COLO668 (cell line): ENCODE measurements around the gene CNKSR2.
"Not testable (repeated sequence)": the region's sequence is repeated elsewhere in the genome, so short reads cannot be mapped to it uniquely, and the experiment has no call there.

Experiments
- DNase-seq: peaks from one replicate; lab custom pipeline; 2025; ENCODE audit not compliant: unreplicated experiment; lab: John Stamatoyannopoulos, UW

Gene CNKSR2

DNA sequence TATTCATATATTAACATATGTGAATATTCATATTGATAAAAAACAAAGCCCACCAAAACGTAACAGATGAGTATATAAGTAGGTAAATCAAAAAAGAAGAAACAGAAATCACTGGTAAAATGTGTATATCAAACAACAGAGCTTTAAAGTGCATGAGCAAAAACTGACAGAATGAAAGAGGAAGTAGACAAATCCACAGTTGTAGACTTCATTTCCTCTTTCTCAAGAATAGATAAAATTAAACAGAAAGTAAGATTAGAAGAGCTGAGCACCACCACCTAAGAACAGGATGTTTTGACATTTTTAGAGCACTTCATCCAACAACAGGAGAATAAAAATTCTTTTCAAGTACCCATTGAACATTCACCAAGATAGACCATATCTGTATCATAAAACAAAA, 64.6 kb downstream of the CNKSR2 start:
- no peak for DNase-seq

- no peak for DNase-seq
These were observed 66.7 kb downstream of the CNKSR2 start for GRCh38 chrX:21440911-21441310.

GRCh38 chrX:21457718-21458117, 83.5 kb downstream of the CNKSR2 start:
- DNase-seq: no peak

DNA sequence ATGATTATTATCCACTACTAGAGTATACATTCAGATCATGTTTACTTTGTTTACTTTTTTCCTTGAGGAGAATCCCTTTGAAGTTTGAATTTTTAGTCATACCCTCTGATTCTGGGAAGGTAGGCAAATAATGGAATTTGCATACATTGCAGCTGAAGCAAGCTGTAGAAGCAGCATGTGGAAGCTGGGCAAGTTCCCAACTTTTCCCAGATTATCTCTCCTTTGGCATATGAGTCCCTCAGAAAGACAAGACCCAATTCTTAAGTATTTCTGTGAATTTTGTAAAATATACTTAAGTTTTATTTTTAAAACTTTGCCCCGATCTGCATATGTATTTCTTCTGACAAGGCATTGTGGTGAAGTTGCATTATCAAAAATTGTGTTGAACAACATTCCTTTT, 94.9 kb downstream of the CNKSR2 start:
- no peak for DNase-seq

DNA sequence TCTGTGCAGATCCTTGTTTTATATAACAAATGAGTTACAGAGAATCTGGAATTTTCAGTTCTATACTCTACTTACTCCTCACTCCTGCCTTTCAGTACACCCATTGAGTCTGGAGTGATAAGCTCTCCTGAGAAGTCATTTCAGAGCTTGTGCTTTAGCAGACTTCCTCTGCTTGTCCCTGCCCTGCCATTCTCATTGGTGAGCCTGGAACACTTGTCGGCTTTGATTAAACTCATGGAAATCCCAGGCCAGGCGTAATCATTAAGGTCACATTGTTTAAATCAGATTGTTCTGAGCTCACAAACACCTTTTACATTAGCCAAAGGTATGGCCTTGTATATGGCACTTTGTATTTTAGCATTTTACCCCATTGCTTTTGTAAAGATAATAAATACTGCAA, 102.7 kb downstream of the CNKSR2 start:
- DNase-seq: no peak

- DNase-seq: peak; percentile 3
These were observed 105.6 kb downstream of the CNKSR2 start for GRCh38 chrX:21479695-21480270.

GRCh38 chrX:21481761-21482160, 107.5 kb downstream of the CNKSR2 start:
- no peak for DNase-seq

GRCh38 chrX:21484051-21484450, 109.8 kb downstream of the CNKSR2 start:
- DNase-seq: not testable (repeated sequence)

- DNase-seq: peak; percentile 74
These were observed 113.6 kb downstream of the CNKSR2 start for GRCh38 chrX:21487832-21488231.

GRCh38 chrX:21490341-21490740, 116.1 kb downstream of the CNKSR2 start:
- DNase-seq: no peak

- DNase-seq: no peak
These were observed 119.1 kb downstream of the CNKSR2 start for GRCh38 chrX:21493226-21493830.

DNA sequence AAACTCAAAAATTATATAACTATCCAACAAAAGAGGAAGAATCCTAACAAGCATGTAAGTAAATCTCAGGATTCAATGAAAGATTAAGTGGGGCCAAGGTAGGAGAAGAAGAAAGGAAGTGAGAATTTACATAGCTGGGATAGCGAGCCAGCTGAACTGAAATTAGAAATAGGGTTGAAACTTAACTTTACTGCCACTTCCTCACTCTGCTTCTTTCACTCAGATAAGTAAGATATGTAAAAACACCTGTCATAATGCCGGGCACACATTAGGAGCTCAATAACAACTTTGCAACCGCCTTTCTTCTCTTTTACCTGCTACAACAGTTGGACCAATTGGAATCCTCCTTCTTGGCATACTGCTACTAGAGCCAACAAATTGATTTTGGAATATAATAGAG, 129.4 kb downstream of the CNKSR2 start:
- DNase-seq: no peak

GRCh38 chrX:21509912-21510311, 135.7 kb downstream of the CNKSR2 start:
- DNase-seq: no peak

- DNase-seq: no peak
These were observed 149.8 kb downstream of the CNKSR2 start for GRCh38 chrX:21524008-21524407.

DNA sequence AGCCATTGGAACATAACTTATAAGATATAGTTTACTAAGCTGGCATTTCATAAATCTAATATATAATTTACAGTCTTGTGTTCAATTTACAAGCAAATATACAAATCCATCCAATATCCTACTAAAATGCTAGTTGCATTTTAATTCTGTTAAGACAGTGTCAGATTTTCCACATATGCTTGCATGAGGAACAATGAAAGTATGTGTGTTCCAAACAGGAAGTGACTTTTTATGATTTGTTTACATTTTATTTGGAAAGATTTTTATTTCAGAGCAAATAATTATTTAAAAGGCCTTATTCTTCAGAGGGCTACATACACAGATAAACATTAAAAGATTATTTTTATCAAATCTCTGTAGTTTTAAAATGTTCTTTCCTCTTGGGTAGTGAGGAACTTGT, 153.9 kb downstream of the CNKSR2 start:
- no peak for DNase-seq

- DNase-seq: no peak
These were observed 155.6 kb downstream of the CNKSR2 start for GRCh38 chrX:21529771-21530170.

DNA sequence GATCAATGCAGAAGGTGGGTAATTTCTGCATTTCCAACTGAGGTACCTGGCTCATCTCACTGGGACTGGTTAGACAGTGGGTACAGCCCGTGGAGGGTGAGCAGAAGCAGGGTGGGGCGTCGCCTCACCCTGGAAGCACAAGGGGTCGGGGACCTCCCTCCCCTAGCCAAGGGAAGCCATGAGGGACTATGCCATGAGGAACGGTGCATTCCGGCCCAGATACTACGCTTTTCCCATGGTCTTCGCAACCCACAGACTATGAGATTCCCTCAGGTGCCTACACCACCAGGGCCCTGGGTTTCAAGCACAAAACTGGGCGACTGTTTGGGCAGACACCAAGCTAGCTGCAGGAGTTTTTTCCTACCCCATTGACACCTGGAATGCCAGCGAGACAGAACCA, 170.4 kb downstream of the CNKSR2 start:
- DNase-seq: not testable (repeated sequence)

DNA sequence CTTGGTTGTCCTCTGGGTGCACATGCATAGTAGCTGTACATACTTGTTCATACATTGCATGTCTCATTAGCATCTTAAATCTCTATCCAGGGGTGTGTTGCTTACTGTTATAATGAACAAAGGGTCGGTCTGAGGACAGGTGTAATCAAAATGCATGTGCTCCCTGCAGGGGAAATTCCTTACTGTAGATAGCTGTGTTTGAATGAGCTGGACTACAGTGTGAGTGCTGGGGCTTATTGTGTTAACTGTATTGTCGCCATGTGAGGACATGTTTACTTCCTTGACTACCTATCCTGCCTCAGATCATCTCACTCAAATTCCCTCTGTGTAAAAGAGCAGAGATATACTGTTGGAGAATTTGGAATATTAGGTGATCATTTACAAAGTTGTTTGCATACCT, 185.2 kb downstream of the CNKSR2 start:
- peak; percentile 2 for DNase-seq

- no peak for DNase-seq
These were observed 190.8 kb downstream of the CNKSR2 start for GRCh38 chrX:21565025-21565424.

GRCh38 chrX:21574793-21575192, 200.6 kb downstream of the CNKSR2 start:
- no peak for DNase-seq

- DNase-seq: no peak
These were observed 207.3 kb downstream of the CNKSR2 start for GRCh38 chrX:21581479-21581878.

DNA sequence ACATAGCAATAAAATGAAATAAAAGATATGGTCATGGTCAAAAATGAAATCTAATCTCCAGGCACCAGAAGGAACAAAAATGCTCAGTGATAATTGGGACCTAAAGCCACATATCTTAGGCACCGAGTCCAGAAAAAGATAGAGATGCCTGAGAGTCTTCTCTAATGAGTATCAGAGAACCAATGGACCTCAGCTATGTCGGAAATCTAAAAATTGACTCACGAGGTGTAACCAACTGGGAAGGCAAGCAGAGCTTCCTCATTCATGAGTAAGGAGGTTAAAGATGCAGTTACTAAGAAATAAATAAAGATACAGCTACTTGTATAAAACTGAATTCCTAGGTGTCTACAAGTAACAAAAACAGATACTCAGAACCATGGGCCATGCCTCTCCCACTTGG, 211.8 kb downstream of the CNKSR2 start:
- no peak for DNase-seq
